MCF 10A (cell line): Measurements from ENCODE around the gene SOBP. TPM values are rescaled to one million over a fixed set of nuclear protein-coding genes. Genes with fewer than 3 reads are reported as not detected.

Experiments
- BruUV-seq: library from RNA; stranded (reverse); fragments of 400-500 nt; replicated peaks from 2 replicates; lab custom pipeline; 2021; lab: Mats Ljungman, UMichigan
- CTCF ChIA-PET: fragments of 300-600 bp; sonication (Branson Sonifier 250); formaldehyde crosslinking; extraction: SDS; loops from one replicate; lab custom pipeline; 2021; ENCODE audit warnings: antibody characterized with exemption, inconsistent platforms; lab: Yijun Ruan, JAX
- POLR2A ChIA-PET: fragments of 300-600, 350-650 bp; sonication (Branson Sonifier 250); formaldehyde crosslinking; extraction: SDS; loops from one replicate; lab custom pipeline; 2020; ENCODE audit warnings: antibody characterized with exemption, inconsistent platforms; lab: Yijun Ruan, JAX
- DNase-seq: peaks from one replicate; pipeline ENCODE4 v3.0.0-alpha.2; 2018; ENCODE audit not compliant: unreplicated experiment
- H3K27ac Mint-ChIP-seq: one replicate; pipeline ENCODE4 v1.8.0; 2022; ENCODE audit warnings: mild to moderate bottlenecking, low read depth, mixed read lengths; ENCODE audit not compliant: unreplicated experiment
- H3K27me3 Mint-ChIP-seq: one replicate; pipeline ENCODE4 v1.8.0; 2022; ENCODE audit warnings: mixed read lengths; ENCODE audit not compliant: insufficient read depth, unreplicated experiment
- H3K36me3 Mint-ChIP-seq: one replicate; pipeline ENCODE4 v1.8.0; 2022; ENCODE audit warnings: mild to moderate bottlenecking, moderate library complexity, mixed read lengths; ENCODE audit not compliant: insufficient read depth, unreplicated experiment
- H3K4me1 Mint-ChIP-seq: one replicate; pipeline ENCODE4 v1.8.0; 2022; ENCODE audit warnings: mixed read lengths; ENCODE audit not compliant: insufficient read depth, unreplicated experiment
- H3K4me3 Mint-ChIP-seq: one replicate; pipeline ENCODE4 v1.8.0; 2022; ENCODE audit warnings: mild to moderate bottlenecking, moderate library complexity, mixed read lengths; ENCODE audit not compliant: unreplicated experiment
- H3K9me3 Mint-ChIP-seq: one replicate; pipeline ENCODE4 v1.8.0; 2022; ENCODE audit warnings: mixed read lengths; ENCODE audit not compliant: unreplicated experiment
- CTCF ChIP-seq: fragments of 200-600 bp; IDR thresholded peaks from one replicate; pipeline ENCODE4 v1.8.0; 2022; ENCODE audit warnings: antibody characterized with exemption, mild to moderate bottlenecking; ENCODE audit not compliant: unreplicated experiment
- intact Hi-C: fragments of 100-400 bp; cut with micrococcal nuclease; formaldehyde crosslinking; loops from 2 replicates; pipeline ENCODE4 v1.14.1; 2022
- total RNA-seq: library from RNA; stranded (reverse); gene quantifications from 2 replicates; pipeline ENCODE4 v1.2.3, GENCODE V29; 2022

The SOBP gene
- total RNA-seq, 1 experiment from 2014 or later: 0.21 TPM

GRCh38 chr6:107644513-107644912 lies 154.6 kb downstream of the SOBP start:
- intact Hi-C loops: no loop called here
- Mint-ChIP-seq H3K27me3 (peaks cover 28% of the 10 kb centered on the region), H3K36me3 (no peaks in the 10 kb centered on the region), H3K27ac (no peak overlapping the region), H3K9me3 (no peaks in the 10 kb centered on the region), H3K4me1 (no peaks in the 10 kb centered on the region), H3K4me3 (no peak overlapping the region)
- no peak for DNase-seq
- TF ChIP-seq CTCF: no peak
- ChIA-PET POLR2A (interaction anchor here (0.9 kb wide), 1 partner anchor 25 kb away, joined by 4 read pairs; no protein-coding TSS in a partner anchor), CTCF (interaction anchor here (0.6 to 1.2 kb wide), 2 partner anchors 203 to 383 kb away, joined by 3 to 4 read pairs; no protein-coding TSS in a partner anchor)
- BruUV-seq: no TSS peak

- CTCF ChIA-PET: interaction anchor here (0.6 to 1.1 kb wide), 3 partner anchors 251 to 533 kb away, joined by 3 read pairs; no protein-coding TSS in a partner anchor
- TF ChIP-seq CTCF: no peak
- BruUV-seq: no TSS peak
- Mint-ChIP-seq H3K27me3 (peaks cover 16% of the 10 kb centered on the region), H3K9me3 (no peaks in the 10 kb centered on the region), H3K27ac (no peak overlapping the region), H3K4me1 (no peaks in the 10 kb centered on the region), H3K36me3 (no peaks in the 10 kb centered on the region), H3K4me3 (no peak overlapping the region)
- intact Hi-C loops: no loop called here
- POLR2A ChIA-PET: no interaction called here
- no peak for DNase-seq
Observed at GRCh38 chr6:107645740-107646139, 155.8 kb downstream of the SOBP start.

- intact Hi-C loops: no loop called here
- no peak for TF ChIP-seq CTCF
- Mint-ChIP-seq H3K4me3 (no peak overlapping the region), H3K9me3 (no peaks in the 10 kb centered on the region), H3K4me1 (no peaks in the 10 kb centered on the region), H3K27me3 (peaks cover 15% of the 10 kb centered on the region), H3K36me3 (no peaks in the 10 kb centered on the region), H3K27ac (no peak overlapping the region)
- no peak for DNase-seq
- CTCF ChIA-PET: interaction anchor here (1.1 kb wide), 1 partner anchor 460 kb away, joined by 3 read pairs; no protein-coding TSS in a partner anchor
- POLR2A ChIA-PET: no interaction called here
- no TSS peak for BruUV-seq
Observed at GRCh38 chr6:107646176-107646575, 156.3 kb downstream of the SOBP start.

GRCh38 chr6:107646776-107647438 lies 157.0 kb downstream of the SOBP start:
- Mint-ChIP-seq H3K27me3 (peaks cover 13% of the 10 kb centered on the region), H3K27ac (no peak overlapping the region), H3K4me1 (no peaks in the 10 kb centered on the region), H3K36me3 (no peaks in the 10 kb centered on the region), H3K9me3 (no peaks in the 10 kb centered on the region), H3K4me3 (no peak overlapping the region)
- POLR2A ChIA-PET: interaction anchor here (1.0 kb wide), 1 partner anchor 19 kb away, joined by 3 read pairs; no protein-coding TSS in a partner anchor
- no peak for DNase-seq
- no TSS peak for BruUV-seq
- intact Hi-C loops: no loop called here
- CTCF ChIA-PET: no interaction called here
- TF ChIP-seq CTCF: no peak
